Activated T-cell treated with anti-CD3 and anti-CD28 coated beads for 4 hours (primary cell): ENCODE data around the gene WNT10A.

Experiments
- DNase-seq: peaks from one replicate; pipeline ENCODE4 v3.0.0-alpha.2; 2020

The WNT10A gene

DNA sequence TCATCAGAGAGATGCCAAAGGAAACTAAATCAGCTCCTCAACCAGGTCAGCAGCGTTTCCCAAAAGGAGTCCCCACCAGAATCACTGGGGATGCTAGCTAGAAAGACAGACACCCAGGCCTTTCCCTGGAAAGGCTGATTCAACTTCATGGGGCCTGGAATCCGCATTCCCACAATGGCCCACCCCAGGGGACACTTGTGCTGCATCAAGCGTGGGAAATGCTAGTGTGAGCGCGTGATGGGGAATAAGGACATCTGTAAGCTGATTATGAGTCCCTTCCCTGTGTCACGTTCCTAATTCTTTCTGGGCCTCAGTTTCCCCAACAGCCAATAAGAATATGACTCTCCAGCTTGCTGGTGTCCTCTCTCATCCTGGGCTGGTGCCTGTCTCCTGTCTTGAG, 2.2 kb upstream of the WNT10A start:
- DNase-seq = no peak

DNA sequence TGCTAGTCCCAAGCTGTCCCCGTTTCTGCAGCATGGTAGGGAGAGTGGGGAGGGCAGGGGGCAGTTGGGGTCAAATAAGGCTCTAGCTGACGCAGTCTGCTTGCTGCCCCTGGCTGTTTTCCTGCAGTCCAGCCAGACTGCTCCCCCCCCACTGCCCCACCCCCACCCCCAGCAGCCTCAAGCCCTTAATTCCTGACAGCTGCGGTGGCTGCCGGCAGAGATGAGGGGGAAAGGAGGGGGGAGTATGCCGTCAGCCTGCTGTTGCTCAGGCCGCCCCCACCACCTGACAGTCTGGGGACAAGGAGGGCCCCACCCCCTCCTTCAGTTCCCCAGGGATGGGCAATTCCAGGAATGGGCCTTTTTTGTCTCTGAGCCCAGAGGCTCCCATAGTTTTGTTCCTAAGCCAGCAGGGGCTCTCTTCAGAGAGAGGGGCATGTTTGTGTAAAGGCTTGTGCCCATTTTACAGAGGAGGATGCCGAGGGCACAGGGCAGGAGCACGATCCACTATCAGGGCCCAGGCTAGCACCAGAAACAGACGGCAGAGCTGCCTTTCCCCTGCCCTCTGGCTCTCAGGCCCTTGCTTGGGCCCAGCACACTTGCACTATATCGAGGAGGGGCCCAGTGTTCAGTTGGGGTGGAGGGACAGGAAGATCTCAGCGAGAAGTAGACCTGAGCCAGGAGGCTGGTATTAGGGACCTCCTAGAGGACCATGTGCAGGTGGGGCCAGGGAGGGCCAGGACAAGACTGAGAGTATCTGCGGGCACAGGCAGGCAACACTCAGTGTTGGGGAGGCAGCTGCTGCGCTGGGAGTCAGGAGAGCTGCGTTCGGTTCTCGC, 1.5 kb upstream of the WNT10A start:
- no peak for DNase-seq

DNA sequence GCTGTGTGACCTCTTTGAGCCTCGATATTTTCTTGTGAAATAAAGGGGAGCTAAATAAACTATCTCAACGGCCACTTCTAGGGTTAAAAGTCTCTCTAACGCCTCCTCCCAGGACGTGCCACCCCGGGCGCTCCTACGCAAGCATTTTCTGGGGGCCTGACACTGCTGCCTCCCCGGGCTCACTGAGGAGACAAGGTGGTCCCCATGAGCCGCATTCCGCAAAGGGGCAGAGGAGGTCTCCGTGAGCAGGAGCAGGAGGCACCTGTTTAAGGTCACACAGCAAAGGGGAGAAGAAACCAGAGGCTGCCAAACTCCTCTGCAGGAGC, 913 bp upstream of the WNT10A start:
- no peak for DNase-seq

DNA sequence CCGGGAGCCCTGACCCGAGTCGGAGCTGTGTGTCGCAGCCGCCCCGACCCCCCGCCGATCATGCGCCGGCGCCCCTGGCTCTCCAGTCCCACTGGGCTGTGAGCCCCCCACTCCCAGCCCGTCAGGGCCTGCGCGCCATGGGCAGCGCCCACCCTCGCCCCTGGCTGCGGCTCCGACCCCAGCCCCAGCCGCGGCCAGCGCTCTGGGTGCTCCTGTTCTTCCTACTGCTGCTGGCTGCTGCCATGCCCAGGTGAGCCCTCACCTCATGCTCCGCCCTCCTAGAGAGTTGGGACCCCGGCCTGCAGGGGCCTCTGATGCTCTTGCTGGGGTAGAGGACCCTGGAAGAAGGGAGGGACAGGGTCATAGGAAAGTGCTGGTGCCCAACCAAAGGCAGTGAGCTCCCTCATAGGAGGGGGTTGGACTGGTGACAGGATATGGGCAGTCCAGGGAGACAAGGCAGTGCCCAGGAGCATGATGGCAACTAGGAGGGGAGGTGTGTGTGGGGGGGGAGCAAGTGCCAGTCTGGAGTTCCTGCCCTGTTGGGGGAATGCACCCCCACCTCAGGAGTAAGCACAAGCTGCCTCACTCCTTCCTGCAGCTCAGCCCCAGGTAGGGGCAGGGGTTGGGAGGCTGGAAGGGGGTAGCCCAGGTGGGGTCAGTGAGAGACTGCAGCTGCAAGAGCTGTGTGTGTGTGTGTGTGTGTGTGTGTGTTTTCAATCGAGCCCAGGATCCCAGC, 375 bp downstream of the WNT10A start:
- DNase-seq = no peak

DNA sequence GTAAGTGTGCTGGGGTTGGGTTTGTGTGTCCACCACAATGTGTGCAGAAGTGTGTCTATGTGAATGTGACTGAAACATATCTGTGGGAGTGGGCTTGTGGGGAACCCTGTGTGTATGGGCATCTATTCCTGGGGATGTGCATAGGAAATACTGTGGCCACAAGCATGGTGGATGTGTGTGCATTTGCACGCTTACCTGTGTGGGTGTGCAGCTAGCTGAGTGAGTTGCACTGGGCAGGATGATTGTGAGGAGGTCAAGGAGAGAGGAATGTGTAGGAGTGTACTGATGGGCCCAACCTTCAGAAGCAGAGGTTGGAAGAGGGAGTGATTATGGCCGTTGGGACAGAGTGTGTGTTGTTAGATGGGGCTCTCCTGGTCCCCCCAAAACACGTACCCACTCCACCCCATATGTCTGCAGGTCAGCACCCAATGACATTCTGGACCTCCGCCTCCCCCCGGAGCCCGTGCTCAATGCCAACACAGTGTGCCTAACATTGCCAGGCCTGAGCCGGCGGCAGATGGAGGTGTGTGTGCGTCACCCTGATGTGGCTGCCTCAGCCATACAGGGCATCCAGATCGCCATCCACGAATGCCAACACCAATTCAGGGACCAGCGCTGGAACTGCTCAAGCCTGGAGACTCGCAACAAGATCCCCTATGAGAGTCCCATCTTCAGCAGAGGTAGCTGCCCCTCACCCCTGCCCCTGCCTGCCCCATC, 1.2 kb downstream of the WNT10A start:
- DNase-seq = no peak

DNA sequence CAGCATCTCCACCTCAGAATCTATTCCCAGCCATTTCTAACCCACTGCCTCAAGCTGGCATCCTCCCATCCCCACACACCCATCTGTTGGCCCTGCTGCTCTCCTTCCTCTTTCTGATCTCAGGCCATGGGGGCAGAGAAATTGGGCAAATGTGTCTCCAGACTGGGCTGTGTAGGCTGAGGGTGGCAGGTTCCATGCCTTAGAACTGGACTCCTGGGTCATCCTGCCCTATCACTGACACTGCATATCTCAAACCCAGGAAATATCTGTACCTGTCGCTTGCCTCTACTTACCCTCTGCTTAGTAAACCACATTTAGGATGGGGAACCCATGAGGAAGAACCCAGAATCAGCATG, 1.8 kb downstream of the WNT10A start:
- no peak for DNase-seq

DNA sequence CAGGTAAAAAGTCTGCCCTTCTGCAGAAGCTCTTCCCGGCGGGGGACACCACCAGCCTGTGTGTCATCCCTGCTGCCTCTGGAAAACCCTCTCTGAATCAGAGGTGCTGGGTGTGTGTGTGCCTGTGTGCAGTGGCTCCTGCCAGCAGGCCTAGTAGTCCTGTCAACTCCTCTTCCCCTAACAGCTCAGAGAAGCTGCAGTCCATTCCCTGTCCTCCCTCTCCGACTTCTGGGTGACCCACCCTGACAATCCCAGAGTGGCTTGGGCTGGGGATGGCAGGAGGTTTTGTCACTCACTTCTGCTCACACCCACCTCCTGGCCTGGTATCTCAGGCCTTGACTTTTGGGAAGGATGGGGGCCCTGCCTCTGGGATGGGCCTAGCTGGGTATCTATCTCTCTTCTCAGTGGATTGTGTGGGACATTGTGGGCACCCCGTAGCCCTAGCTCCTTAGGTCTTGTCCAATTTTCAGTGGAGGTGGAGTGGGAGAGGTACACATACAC, 2.3 kb downstream of the WNT10A start:
- no peak for DNase-seq

DNA sequence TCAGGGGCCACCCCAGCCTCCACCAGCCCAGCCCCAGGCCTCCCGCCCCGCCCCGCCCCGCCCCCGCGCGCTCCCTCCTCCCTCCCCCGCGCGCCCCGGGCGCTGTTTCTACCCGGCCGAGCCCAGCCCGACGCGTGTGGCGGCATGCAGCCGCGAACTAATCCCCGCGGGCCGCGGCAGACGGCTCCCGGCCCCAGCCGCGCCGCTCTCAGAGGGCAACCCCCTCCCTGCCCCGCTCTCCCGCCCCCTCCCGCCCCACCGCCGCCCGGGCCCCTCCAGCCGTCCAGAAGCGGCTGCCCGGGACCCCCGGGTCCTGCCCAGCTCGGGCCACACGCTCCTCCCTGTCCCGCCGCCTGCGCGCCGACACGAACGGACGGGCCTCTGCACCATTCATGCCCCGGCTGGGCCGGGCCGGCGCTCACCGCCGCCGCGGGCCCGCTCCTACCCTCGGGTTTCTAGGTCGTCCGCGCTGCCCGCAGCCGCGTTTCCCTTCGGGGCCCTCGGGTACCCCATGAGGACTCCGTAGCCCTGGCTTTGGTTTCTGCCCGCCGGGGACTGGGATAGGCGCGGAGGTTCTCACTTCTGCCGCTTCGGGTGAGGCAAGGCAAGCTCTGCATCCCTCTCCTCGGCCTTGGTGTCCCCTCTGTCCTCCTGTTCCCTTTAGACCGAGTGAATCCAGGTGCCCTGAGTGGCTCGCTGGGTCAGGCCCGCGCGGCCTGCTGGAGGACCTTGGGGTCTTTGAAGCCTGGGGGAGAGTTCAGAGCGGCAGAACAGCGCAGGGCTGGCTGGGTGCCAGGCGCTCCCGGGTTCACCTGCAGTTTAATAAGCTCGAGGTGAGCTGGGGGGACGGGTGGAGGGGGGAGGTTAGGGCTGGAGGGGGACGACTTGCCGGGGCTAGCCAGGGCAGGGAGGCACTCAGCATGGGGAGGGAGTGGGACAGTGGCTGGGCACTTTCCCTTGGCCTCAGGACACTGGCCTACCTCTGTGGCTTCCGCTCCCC, 3.1 kb downstream of the WNT10A start:
- DNase-seq = peak; percentile 41

DNA sequence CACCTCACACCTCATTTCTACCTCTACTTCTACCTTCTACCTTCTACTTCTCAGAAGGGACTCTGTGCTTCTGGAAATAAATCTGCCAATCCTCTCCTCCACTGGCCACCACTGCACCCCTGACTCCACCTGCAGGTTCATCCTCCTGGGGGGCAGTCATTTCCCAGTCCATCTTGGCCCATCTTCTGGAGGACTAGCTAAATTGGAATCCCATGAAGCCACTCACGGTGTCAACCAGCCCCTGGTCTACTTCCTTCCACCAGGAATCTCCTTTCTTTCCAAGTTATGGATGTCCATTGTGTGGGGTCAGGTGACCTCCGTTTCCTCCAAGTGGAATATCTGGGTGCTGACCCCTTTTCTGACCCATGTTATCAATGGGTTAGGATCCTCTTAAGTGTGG, 3.9 kb downstream of the WNT10A start:
- DNase-seq = no peak

DNA sequence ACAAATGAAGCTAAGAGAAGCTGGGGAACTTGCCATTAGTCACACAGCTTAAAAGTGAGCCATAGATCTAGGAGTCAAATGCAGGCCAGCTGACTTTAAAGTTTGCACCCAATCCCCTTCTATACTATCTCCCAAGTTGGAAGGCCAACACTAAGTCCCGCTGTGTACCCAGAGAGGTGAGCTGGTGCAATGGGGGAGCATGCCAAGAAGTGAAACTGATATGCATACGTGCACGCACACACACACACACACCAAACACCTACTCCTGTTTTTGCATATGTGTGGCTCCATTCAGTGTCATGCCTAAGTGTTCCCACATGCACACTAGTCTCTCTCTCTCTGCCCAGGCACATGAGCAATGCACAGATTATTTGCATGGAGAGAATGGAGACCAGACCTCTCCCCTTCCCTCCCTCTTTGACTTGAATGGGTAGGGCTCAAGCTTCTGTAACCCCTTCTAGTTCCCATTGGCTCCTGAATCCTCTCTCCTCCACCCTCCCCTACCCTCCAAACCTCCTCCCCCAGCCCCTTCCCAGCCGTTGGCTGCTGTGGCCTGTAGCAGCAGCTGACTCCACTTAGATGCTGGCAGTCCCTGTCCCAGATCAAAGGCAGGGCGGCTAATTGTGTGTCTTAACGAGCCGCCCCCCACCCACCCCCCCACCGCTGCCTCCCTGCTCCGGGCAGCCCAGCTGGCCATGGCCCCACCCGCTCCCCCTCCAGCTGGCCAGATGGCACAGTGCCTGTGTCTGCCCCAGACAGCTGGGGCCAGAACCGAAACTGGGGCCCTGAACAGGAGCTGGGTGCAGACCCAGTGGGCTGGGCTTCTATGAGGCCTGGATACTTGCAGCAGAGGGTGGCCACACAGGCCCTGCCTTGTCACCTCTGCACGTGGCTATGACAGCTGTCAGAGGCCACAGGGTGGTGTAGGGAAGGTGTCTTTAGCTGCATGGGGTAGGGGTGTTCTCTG, 5.6 kb downstream of the WNT10A start:
- DNase-seq = no peak

DNA sequence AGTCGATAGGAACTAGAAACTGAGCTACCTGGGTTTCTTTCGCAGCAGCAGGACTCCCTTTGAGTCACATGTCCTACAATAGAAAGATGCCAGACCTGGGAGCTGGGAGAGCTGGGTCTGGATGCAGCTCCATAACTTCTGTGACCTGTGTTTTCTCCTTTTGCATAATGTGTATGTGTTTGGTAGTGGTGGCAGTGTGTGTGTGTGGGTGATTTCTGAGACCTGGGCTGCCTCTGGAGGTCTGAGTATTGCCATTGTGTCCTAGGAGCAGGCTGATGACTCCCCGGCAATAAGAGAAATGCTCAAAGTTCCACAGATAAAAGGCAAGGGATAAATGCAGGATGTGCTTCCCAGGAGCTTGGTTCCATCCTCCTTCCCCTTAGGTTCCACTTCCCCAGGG, 6.4 kb downstream of the WNT10A start:
- DNase-seq = no peak

DNA sequence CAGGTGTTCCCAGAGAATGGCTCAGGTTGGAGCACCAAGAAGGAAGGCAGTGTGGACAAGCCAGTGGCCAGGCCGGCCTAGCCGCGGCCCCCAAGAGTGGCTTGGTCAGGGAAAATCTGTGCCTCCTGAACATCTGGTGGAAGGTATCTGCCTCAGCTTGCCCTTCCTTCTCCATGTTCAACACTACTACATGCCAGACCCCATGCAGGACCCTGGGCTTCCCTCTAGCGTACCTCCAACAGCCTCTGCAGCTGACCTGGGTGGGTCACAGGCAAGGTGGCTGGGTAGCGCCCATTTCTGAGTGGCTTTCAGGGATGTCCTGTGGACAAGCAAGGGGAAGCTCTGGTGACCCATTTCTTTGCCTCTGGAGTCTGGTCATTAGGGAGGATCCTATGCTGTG, 7.7 kb downstream of the WNT10A start:
- DNase-seq = no peak

DNA sequence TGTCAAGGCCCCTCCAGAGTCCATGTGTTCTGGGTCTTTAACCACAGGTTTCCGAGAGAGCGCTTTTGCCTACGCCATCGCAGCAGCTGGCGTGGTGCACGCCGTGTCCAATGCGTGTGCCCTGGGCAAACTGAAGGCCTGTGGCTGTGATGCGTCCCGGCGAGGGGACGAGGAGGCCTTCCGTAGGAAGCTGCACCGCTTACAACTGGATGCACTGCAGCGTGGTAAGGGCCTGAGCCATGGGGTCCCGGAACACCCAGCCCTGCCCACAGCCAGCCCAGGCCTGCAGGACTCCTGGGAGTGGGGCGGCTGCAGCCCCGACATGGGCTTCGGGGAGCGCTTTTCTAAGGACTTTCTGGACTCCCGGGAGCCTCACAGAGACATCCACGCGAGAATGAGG, 9.3 kb downstream of the WNT10A start:
- no peak for DNase-seq

DNA sequence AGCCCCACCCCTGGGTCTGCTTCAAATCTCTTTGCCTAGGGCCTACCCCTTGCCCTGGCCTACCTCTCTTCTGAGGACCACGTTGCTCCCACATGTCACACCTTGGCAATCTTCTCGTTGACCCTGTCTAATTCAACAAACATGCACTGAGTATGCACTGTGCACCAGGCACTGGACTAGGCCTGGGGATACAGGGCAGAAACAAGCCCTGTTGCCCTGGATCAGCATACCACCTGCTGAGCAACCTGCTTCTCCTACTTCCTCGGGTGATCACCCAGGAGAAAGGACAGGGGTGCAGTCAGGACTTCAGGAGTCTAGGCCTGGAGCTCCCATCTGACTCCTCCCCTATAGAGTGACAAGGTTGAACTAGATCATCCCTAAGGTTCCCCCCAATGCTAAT, 9.7 kb downstream of the WNT10A start:
- DNase-seq = no peak

DNA sequence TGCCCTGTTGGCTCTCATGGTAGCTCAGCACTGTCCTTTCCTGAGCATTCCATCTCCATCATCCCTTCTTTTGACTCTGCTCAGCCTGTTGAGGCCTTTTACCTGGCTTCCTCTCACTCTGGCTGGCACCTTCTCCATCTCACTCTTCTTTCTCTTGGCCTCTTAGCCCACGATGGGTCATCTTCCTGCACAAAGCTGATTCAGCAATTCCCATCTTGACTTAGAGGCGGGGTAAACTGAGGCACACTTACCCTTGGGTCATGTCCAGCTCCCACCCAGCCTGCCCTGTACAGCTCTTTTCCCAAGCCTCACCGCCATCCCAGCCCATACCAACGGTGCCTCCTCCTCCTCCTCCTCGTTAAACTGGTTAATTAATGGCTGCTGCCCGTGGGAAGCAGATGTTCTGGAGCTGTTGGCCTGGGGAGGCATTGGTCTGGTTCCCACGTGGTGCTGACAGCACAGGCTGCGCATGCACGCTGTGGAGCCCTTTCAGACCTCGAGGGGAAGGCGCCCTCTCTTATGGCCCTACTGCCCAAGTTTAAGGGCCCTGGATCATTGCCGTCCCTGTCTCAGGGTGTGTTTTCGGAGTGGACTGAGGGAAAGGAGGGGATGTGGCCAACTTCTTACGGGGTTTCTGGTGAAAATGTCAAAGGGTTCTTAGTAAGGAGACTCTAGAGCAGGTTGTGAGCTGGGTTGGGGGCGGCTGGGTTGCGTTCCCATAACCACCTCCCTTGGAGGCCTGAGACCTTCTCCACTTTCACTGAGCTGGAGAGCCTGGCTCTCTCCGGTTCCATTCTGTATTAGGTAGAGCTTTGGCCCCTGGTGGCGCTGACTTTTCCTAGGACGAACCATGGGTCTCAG, 10.9 kb downstream of the WNT10A start:
- DNase-seq = no peak

DNA sequence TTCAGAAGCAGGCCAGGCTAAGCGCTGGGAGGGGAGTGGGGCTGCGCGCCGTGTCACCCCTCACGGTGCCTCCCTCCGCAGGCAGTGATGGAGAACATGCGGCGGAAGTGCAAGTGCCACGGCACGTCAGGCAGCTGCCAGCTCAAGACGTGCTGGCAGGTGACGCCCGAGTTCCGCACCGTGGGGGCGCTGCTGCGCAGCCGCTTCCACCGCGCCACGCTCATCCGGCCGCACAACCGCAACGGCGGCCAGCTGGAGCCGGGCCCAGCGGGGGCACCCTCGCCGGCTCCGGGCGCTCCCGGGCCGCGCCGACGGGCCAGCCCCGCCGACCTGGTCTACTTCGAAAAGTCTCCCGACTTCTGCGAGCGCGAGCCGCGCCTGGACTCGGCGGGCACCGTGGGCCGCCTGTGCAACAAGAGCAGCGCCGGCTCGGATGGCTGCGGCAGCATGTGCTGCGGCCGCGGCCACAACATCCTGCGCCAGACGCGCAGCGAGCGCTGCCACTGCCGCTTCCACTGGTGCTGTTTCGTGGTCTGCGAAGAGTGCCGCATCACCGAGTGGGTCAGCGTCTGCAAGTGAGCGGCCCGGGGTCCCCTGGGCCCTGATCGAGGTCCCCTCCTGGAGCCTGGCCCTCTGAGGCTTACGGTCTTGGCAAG, 12.2 kb downstream of the WNT10A start:
- peak; percentile 66 for DNase-seq

DNA sequence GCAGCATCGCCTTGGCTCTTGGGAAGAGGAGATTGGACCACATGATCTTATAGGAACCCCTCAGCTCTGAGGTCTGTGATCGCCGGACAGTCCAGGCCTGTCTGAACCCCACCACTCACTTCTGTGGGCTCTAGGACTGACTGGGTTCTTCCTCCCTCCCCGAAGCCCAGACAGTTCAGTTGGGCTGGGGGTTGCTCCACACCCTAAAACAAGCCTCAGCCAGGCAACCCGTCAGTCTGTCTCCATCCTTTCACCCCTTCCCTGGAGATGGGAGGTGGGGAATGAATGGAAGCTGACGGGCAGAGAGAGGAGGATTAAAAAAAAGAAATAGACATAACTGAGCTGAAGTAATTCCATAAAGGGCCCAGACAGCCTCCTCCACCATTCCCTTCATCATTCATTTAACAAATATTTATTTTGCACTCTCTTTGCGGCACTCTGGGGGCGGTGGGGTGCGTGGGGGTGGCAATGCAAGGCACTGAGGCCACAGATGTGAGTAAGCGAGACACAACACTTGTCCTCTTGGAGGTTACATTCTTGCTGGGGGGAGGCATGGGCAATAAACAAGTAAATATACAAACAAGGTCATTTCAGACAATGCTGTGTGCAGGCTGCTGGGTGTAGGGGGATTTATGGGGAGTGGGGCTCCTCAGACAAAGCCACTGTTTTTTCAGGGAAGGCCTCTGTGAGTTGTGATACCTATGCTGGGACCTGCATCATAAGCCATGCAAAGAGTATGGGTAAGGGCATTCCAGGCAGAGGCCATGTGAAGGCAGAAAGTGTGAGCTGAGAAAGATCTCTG, 12.9 kb downstream of the WNT10A start:
- no peak for DNase-seq

DNA sequence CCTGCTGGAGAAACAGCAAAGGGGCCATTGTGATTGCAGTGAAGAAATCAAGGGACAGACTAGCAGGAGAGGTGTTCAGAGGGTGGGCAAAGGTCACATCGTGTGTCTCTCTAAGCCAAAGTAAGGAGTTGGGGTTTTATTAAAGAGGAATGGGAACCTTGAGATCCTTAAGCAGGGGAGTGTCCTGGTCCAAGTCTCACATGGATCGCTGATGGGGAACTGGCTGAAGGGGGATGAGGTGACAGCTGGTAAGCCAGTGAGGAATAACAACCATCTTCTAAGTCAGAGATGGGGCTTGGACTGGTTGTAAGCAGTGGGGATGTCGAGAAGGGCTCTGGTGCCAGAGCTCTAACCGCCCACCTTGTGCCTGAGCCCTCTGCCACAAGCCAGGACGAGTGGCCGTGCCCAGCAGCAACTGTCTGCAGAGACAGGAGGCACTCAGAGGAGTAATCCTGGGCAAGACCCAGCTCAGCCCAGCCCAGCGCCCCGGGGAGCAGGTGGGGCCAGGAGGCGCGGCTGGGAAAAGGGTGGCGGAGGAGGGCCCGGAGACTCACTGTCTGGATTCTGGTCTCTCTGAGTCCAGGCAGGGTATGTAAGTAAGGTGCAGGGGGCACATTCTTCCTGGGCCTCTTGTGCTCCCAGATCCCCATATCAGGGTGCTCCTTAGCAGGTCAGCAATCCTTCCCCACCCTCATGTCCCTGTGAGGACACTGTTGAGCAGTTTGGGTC, 13.7 kb downstream of the WNT10A start:
- no peak for DNase-seq

DNA sequence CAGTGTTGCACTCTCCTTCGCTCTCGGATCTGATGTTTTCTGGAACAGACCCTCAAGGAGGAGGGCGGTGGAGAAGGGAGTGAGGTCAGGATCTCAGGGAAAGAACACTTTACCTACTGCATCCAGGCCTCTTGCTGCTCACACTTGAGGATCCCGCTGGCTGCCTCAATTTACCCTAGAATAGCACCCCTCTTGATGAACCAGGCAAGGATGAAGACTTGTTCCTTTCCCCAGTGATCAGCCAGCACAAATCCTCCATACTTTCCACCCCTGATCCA, 14.2 kb downstream of the WNT10A start:
- DNase-seq = no peak
